Measurements from ENCODE around the gene KCNG4.

GRCh38 chr16:84255050-84255810, 15.4 kb upstream of the KCNG4 start:
- TF ChIP-seq CTCF (conservative IDR thresholded peaks at IDR 0.05) (no peak), ZFX (IDR thresholded peaks at IDR 0.05) (no peak)
